GM12874 (cell line): ENCODE data around the gene CDCA7.

Source experiments
- TF ChIP-seq, protein P1 (sequence below): IDR thresholded peaks from 2 replicates; pipeline ENCODE4 v1.5.1; 2011; ENCODE audit warnings: low read depth, mild to moderate bottlenecking, control low read depth, low read length, moderate library complexity; ENCODE audit not compliant: insufficient read depth

Gene CDCA7

DNA sequence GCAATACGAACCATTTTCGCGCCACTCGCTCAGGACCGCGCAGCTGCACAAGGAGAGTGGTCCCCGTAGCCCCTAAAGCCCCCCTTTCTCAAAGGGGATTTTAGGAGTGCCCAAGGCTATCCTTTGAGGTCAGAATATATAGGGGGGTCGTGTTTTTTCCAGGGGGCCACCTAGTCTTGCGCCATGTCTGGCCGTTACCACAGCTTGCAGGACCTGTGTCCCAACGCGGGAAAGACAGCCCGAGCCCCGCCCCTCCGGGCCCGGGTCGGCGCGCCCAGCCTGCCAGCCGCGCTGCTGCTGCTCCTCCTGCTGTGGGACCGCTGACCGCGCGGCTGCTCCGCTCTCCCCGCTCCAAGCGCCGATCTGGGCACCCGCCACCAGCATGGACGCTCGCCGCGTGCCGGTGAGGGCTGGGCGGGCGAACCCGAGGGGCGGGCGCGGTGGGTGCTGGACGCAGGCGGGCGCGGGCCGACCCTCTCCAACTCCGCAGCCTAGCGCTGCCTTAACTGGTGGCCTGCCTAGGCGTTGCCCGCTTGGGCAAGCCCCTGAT lies at the start of gene CDCA7:
CDCA7 (plus strand) TSS at position 291 of the 550 bp plus-strand sequence; CDS start at position 383, 92 bp downstream.
- TF ChIP-seq, protein P1, sequence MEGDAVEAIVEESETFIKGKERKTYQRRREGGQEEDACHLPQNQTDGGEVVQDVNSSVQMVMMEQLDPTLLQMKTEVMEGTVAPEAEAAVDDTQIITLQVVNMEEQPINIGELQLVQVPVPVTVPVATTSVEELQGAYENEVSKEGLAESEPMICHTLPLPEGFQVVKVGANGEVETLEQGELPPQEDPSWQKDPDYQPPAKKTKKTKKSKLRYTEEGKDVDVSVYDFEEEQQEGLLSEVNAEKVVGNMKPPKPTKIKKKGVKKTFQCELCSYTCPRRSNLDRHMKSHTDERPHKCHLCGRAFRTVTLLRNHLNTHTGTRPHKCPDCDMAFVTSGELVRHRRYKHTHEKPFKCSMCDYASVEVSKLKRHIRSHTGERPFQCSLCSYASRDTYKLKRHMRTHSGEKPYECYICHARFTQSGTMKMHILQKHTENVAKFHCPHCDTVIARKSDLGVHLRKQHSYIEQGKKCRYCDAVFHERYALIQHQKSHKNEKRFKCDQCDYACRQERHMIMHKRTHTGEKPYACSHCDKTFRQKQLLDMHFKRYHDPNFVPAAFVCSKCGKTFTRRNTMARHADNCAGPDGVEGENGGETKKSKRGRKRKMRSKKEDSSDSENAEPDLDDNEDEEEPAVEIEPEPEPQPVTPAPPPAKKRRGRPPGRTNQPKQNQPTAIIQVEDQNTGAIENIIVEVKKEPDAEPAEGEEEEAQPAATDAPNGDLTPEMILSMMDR, result no peak

DNA sequence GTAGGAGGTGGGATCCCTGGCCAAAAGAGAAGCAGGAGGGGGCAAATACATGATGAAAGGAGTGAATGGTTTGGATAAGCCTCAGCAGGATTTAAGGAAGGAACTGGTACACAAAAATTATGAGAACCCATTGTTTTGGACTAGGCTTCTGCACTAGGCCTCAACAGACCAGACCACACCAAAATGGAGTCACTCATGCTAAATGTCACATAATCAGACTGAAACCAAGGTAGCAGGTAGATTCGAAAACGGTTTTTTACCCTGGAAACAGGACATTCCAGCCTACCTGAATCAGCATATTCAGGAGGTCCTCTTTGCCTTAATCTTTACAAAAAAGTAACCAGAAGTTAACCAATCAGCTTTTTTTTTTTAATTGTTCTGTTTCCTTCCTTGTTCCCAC lies 49.4 kb upstream of the CDCA7 start:
- TF ChIP-seq, protein P1, result no peak

DNA sequence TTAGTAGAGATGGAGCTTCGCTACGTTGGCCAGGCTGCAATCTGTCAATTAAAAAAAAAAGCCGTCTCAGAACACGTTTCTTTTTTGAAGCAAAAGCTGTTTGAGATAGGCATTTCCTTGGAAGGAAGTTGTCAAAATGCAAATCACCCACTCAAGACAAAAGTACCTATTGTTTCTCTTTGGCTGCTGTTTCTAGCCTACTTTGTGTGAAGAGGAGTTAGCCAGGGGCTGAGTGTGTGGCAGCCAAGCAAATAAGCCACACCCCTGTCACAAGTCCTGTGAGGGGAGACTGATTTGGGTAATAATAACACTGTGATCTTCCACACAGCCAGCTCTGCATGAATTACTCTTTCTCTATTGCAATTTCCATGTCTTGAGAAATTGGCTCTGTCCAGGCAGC lies 47.4 kb upstream of the CDCA7 start:
- TF ChIP-seq, protein P1, result no peak

DNA sequence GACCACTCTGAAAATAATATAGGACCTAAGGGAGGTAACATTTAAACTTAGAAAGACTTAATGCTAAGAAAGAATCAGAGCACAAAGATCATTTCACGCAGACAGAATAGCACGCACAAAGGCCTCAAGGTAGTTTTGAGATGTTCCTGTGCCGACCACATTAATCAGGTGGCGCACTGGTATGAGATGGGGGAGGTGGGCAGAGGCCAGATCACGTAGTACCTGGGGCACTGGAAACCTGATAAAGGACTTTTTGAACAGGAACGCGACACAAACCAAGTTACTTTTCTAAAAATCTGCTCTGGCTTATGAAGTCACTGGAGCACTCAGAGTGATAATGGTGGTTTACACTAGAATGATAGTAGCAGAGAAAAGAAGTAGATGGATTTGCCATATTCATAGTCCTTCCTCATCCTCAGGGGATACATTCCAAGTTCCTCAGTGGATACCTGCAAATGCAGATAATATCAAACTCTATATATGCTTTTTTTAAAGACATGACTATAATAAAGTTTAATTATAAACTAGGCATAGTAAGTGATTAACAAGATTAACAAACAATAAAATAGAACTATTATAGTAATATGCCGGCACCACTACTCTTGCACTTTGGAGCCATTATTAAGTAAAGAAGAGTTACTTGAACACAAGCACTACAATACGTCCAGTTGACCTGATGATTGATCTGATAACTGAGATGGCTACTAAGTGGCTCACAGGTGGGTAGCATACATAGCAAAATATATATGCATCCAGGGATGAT lies 42.6 kb upstream of the CDCA7 start:
- TF ChIP-seq, protein P1, result no peak

DNA sequence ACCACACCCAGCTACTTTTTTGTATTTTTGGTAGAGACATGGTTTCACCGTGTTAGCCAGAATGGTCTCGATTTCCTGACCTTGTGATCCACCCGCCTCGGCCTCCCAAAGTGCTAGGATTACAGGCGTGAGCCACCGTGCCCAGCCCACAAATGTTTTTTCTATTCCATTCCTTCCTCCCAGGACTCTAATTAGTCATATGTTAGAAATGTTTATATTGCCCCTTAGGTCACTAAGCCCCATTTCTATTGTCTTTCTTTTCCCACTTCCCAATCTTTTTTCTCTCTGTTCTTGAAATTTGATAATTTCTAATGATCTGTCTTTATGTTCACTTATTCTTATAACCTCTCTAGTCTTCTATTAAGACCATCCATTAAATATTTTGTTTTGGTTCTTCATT lies 31.3 kb upstream of the CDCA7 start:
- TF ChIP-seq, protein P1, result no peak

DNA sequence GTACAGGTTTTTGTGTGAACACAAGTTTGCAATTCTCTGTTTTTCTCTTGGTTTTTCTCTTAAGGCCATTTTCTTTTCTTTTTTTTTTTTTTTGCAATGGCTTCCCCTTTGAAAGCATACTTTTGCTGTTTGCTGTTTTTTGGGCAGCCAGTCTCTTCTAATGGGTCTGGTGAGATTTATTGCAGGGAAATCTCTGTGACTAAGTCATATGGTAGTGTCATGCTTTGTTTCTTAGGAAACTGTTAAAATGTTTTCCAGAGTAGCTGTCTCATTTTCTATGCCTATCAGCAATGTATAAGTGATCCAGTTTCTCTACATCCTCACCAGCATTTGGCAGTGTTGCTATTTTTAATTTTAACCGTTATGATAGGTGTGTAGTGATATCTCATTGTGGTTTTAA lies 27.9 kb upstream of the CDCA7 start:
- TF ChIP-seq, protein P1, result no peak

DNA sequence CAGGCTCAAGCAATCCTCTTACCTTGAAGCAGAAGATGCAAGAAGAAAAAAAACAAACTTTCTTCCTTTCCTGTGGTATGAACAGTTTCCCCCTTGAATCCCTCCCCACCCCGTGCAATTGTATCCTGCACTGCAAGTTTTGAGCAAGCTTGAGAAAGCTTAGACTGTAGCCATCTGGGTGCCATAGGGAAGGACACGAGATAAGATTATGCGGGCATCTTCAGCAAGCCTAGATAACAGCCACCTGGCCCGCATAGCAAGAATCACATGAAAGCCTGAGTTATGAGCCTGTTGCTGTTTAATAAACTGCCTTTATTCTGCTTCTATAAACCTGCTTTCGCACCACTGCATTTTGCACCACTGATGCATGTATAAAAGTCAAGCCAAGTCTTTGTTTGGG lies 27.3 kb upstream of the CDCA7 start:
- TF ChIP-seq, protein P1, result no peak
